ENCODE data around the gene PDE9A. TPM values are rescaled to one million over a fixed set of nuclear protein-coding genes. Genes with fewer than 3 reads are reported as not detected.

PDE9A gene
- total and polyA plus RNA-seq, 2 donors (not counting 3 experiments of a cell fraction or from before 2014, with no cell fraction given) = 0.28 to 2.2 TPM

GRCh38 chr21:42663200-42663750 is 9.9 kb downstream of the PDE9A start:
- Histone ChIP-seq H3K4me3 (replicated peaks in 1 of 3; ENCODE audit: insufficient read depth in 1 of 3, low read depth in 1 of 3, low read length in 3 of 3) (no peak overlapping the region), H2AFZ (ENCODE audit: low read depth, low read length) (no peak overlapping the region), H3K9me3 (replicated peaks; ENCODE audit: control insufficient read depth, insufficient read depth, low read length) (no peaks in the 10 kb centered on the region), H3K9ac (replicated peaks; ENCODE audit: extremely low read depth, insufficient read depth, low read length) (no peak overlapping the region), H3K27ac (ENCODE audit: insufficient read depth, low read depth, low read length) (no peak overlapping the region), H3K4me2 (ENCODE audit: insufficient read depth, low read length) (no peak overlapping the region), H3K9me1 (replicated peaks; ENCODE audit: control insufficient read depth, extremely low read depth, insufficient read depth, low read length) (no peaks in the 10 kb centered on the region), H3K4me1 (ENCODE audit: control insufficient read depth, extremely low read depth, insufficient read depth, low read length) (no peaks in the 10 kb centered on the region), H3K79me2 (ENCODE audit: control insufficient read depth, insufficient read depth, low read length) (no peaks in the 10 kb centered on the region), H4K20me1 (replicated peaks; ENCODE audit: control insufficient read depth, extremely low read depth, insufficient read depth, low read length) (no peaks in the 10 kb centered on the region), H3K27me3 (ENCODE audit: control insufficient read depth in 2 of 2, insufficient read depth in 2 of 2, low read length in 2 of 2) (no peaks in the 10 kb centered on the region), H3K36me3 (ENCODE audit: control insufficient read depth in 2 of 2, extremely low read depth in 1 of 2, insufficient read depth in 2 of 2, low read length in 2 of 2) (no peaks in the 10 kb centered on the region)
- BruUV-seq (replicated peaks) = no TSS peak
- intact Hi-C loops (cut with micrococcal nuclease) (no loop called here), dilution Hi-C loops (cut with MboI; ENCODE audit: extremely low pct_ligation_motif_present, low sequenced_read_pairs) (no loop called here)
- ChIA-PET POLR2A (no interaction called here), CTCF (no interaction called here)
- DNase-seq (ENCODE audit: low read depth, low spot score) (no peak), FAIRE-seq (no peak)
- TF ChIP-seq POLR2A (IDR thresholded peaks at IDR 0.05; ENCODE audit: low read depth, low read length) (no peak), MYC (IDR thresholded peaks at IDR 0.05; ENCODE audit: low read depth, low read length) (no peak), POLR2AphosphoS5 (IDR thresholded peaks at IDR 0.05; ENCODE audit: insufficient read depth, low read depth, low read length) (no peak), FOS (IDR thresholded peaks at IDR 0.05; ENCODE audit: borderline replicate concordance, insufficient read depth, low read length) (no peak), GATA2 (IDR thresholded peaks at IDR 0.05; ENCODE audit: insufficient read depth, insufficient read length, low read depth, low read length) (no peak)
- TF ChIP-seq, protein P1, sequence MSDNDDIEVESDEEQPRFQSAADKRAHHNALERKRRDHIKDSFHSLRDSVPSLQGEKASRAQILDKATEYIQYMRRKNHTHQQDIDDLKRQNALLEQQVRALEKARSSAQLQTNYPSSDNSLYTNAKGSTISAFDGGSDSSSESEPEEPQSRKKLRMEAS (IDR thresholded peaks at IDR 0.05; ENCODE audit: insufficient read depth, insufficient read length) = no peak

DNA sequence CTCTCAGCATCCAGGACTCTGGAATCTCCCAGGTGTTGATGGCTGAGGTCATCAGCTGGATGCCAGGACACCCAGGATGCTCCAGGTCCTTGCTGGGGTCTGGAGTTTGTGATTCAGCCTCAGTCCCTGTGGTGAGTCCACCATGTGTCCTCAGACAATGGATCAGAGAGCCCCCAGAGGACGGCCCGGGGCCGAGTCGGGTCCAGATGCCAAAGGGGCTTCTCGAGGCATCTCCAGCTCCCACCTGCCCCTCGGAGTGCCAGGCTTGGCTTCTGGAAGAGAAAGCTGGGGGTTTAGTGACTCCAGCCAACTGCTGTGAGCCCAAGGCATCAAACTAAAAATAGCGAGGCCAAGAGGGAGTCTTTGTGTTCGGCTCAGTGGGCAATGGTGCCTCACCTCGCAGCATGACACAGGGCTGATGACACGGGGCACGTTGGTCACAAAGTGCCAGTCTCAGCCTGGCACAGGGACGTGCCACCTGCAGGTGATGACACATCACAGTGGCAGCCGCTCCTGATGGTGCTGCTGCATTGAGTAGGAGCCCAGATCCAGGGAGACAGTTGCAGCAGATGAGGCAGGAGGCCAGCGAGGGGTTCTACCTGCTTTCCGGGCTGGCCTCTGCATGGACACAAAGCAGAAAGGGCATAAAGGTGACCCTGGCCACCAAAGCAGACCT is 10.6 kb downstream of the PDE9A start:
- no peak overlapping the region for H2AFZ ChIP-seq (ENCODE audit: low read depth, low read length)
- ChIA-PET CTCF (no interaction called here), POLR2A (no interaction called here)
- H3K9me3 ChIP-seq (replicated peaks; ENCODE audit: control insufficient read depth, insufficient read depth, low read length) = no peaks in the 10 kb centered on the region
- no peaks in the 10 kb centered on the region for H3K27me3 ChIP-seq (ENCODE audit: control insufficient read depth in 2 of 2, insufficient read depth in 2 of 2, low read length in 2 of 2)
- intact Hi-C loops (cut with micrococcal nuclease) = no loop called here
- DNase-seq (ENCODE audit: low read depth, low spot score) (no peak), FAIRE-seq (no peak)
- no peaks in the 10 kb centered on the region for H3K36me3 ChIP-seq (ENCODE audit: control insufficient read depth in 2 of 2, extremely low read depth in 1 of 2, insufficient read depth in 2 of 2, low read length in 2 of 2)
- no peaks in the 10 kb centered on the region for H3K9me1 ChIP-seq (replicated peaks; ENCODE audit: control insufficient read depth, extremely low read depth, insufficient read depth, low read length)
- H3K4me2 ChIP-seq (ENCODE audit: insufficient read depth, low read length) = no peak overlapping the region
- H3K27ac ChIP-seq (ENCODE audit: insufficient read depth, low read depth, low read length) = no peak overlapping the region
- dilution Hi-C loops (cut with MboI; ENCODE audit: extremely low pct_ligation_motif_present, low sequenced_read_pairs) = no loop called here
- no peak overlapping the region for H3K9ac ChIP-seq (replicated peaks; ENCODE audit: extremely low read depth, insufficient read depth, low read length)
- no peaks in the 10 kb centered on the region for H3K79me2 ChIP-seq (ENCODE audit: control insufficient read depth, insufficient read depth, low read length)
- TF ChIP-seq MYC (IDR thresholded peaks at IDR 0.05; ENCODE audit: low read depth, low read length) (no peak), JUN (IDR thresholded peaks at IDR 0.05; ENCODE audit: borderline replicate concordance, insufficient read depth, insufficient read length, low read depth) (no peak), FOS (IDR thresholded peaks at IDR 0.05; ENCODE audit: borderline replicate concordance, insufficient read depth, low read length) (no peak), EZH2 (IDR thresholded peaks at IDR 0.05; ENCODE audit: borderline replicate concordance, low read depth, low read length, severe bottlenecking) (no peak), CTCF (IDR thresholded peaks at IDR 0.05; ENCODE audit: extremely low read depth in 1 of 2, insufficient read depth in 1 of 2, low read depth in 1 of 2, low read length in 2 of 2) (no peak), POLR2A (IDR thresholded peaks at IDR 0.05; ENCODE audit: low read depth, low read length) (no peak), GATA2 (IDR thresholded peaks at IDR 0.05; ENCODE audit: insufficient read depth, insufficient read length, low read depth, low read length) (no peak), POLR2AphosphoS5 (IDR thresholded peaks at IDR 0.05; ENCODE audit: insufficient read depth, low read depth, low read length) (no peak)
- TF ChIP-seq, protein P1 (IDR thresholded peaks at IDR 0.05; ENCODE audit: insufficient read depth, insufficient read length) = no peak
- H4K20me1 ChIP-seq (replicated peaks; ENCODE audit: control insufficient read depth, extremely low read depth, insufficient read depth, low read length) = no peaks in the 10 kb centered on the region
- no peaks in the 10 kb centered on the region for H3K4me1 ChIP-seq (ENCODE audit: control insufficient read depth, extremely low read depth, insufficient read depth, low read length)
- H3K4me3 ChIP-seq (replicated peaks in 1 of 3; ENCODE audit: insufficient read depth in 1 of 3, low read depth in 1 of 3, low read length in 3 of 3) = no peak overlapping the region
- BruUV-seq (replicated peaks) = no TSS peak
